IMR-90 (cell line): ENCODE data around the gene CCDC88C.

ENCODE experiments used
- CEBPB ChIP-seq: IDR thresholded peaks from 2 replicates; pipeline ENCODE4 v1.6.1; 2012; ENCODE audit warnings: low read depth, low read length, improper control_type of control experiment
- CTCF ChIP-seq: conservative IDR thresholded peaks from 2 replicates; pipeline ENCODE4 v1.5.1; 2012; ENCODE audit warnings: mild to moderate bottlenecking, low read depth, low read length, improper control_type of control experiment
- FOS ChIP-seq: fragments of 150-350 bp; IDR thresholded peaks from 2 replicates; pipeline ENCODE4 v1.6.1; 2016; ENCODE audit warnings: low read depth, low read length
- POLR2A ChIP-seq: IDR thresholded peaks from 2 replicates; pipeline ENCODE4 v1.6.1; 2012; ENCODE audit warnings: mild to moderate bottlenecking, low read depth, low read length
- USF2 ChIP-seq: fragments of 150-350 bp; IDR thresholded peaks from 2 replicates; pipeline ENCODE4 v1.6.1; 2017; ENCODE audit warnings: mild to moderate bottlenecking, antibody characterized with exemption, low read length, low read depth

GRCh38 chr14:91318911-91319310, 98.7 kb downstream of the CCDC88C start:
- TF ChIP-seq FOS (no peak), POLR2A (no peak), CTCF (no peak), USF2 (no peak), CEBPB (no peak)
